HG03457 (cell line): ENCODE data around the gene CLASRP.
A peak's percentile ranks its signal among the peaks of the same experiment; 100 is the strongest.

ENCODE experiments used
- ATAC-seq: cut with Tn5 transposase; IDR thresholded peaks from one replicate; pipeline ENCODE4 v1.9.1; 2021; ENCODE audit warnings: moderate number of reproducible peaks; ENCODE audit not compliant: unreplicated experiment

The CLASRP gene

DNA sequence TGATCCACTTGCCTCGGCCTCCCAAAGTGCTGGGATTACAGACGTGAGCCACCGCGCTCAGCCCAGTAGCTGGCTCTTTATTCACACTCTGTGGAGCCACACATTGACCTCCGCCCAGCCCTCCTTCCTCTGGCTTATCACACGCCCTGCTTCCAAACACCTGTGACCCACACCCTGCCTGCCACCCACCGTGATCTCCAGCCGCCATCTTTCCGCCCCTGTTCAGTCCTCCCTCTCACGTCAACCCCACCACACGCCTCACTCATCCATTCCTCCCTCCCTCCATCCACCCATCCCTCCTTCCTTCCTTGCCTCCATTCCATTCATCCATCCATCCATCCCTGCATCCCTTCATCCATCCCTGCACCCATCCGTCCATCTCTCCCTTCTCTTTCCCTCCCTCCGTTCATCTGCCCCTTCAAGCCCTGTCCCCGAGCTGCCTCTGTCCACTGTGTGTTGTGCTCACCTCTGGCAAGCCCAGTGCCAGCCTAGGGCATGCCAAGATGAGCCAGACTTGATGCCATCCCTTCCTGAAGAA, 19.8 kb downstream of the CLASRP start:
- ATAC-seq: no peak

DNA sequence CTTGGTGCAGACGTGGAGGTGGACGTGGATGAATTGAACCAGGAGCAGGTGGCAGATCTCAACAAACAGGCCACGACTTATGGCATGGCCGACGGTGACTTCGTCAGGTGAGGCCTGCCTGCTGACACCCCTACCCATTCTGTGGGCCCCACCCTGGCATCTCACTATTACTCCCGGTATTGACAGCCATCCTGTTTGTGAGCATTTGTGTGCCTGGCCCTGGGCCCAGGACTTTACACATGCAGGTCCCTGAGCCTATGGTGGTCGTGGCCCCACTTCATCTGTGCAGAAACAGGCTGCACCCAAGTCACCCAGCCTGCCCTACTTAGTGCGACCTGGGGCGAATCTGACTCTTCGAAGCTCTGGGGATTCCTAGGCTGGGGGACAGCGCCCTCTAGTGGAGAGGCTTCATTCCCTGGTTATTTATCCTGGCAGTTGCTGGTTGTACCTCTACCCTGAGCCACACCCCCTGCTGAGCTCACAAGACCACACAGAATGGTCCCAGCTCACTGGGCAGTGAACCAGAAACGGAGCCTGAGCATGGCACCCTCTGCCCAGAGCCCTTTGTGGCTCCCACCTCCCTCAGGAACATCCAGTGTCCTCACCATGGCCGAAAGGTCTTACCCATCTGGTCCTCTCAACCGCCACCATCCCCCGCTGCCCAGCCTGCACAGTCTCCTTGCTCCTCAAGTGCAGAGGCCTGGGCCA, 20.6 kb downstream of the CLASRP start:
- no peak for ATAC-seq

DNA sequence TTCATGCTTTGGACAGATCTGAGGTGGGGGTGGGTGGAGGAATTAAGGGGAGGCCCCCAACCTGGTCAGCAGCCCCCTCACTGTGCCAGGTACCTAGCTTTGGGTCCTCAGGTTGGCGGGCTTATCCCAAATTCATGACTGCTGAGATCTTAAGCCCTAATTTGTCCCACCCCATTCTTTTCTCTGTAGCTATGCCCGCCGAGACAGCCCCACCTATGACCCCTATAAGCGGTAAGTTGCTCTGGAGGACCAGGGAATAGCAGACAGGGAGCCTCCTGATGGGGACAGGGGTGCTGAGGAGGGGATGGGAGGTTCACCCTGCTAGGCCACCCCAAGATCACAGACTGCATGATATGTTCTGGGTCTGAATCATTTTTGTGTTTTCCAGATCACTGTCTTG, 23.1 kb downstream of the CLASRP start:
- ATAC-seq: no peak

DNA sequence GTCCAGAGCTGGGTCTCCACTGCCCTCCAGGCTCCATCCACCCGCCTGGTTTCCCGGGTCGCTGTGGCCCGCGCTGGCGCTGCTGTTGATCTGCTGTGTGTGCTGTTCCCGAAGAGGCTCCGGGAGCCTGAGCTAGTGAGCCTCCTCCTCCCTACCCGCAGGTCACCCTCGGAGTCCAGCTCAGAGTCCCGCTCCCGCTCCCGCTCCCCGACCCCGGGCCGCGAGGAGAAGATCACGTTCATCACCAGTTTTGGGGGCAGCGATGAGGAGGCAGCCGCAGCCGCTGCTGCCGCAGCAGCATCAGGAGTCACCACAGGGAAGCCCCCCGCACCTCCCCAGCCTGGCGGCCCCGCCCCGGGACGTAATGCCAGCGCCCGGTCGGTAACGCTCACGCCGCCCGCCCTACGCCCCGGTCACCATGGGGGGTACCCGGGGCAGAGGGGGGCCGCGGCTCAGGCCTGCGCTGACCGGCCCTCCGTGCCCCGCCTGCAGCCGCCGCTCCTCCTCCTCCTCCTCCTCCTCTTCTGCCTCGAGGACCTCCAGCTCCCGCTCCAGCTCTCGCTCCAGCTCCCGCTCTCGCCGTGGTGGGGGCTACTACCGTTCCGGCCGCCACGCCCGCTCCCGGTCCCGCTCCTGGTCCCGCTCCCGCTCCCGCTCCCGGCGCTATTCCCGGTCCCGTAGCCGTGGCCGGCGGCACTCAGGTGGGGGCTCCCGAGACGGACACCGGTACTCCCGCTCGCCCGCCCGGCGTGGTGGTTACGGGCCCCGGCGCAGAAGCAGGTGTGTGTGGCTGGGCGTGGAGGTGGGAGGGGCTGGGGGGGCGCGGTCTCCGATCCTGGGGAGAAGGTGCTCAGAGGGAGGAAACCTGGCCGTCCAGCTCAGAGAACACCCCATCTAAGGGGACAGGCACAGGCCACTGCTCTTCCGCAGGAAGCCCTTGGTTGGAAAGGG, 25.3 kb downstream of the CLASRP start:
- no peak for ATAC-seq

DNA sequence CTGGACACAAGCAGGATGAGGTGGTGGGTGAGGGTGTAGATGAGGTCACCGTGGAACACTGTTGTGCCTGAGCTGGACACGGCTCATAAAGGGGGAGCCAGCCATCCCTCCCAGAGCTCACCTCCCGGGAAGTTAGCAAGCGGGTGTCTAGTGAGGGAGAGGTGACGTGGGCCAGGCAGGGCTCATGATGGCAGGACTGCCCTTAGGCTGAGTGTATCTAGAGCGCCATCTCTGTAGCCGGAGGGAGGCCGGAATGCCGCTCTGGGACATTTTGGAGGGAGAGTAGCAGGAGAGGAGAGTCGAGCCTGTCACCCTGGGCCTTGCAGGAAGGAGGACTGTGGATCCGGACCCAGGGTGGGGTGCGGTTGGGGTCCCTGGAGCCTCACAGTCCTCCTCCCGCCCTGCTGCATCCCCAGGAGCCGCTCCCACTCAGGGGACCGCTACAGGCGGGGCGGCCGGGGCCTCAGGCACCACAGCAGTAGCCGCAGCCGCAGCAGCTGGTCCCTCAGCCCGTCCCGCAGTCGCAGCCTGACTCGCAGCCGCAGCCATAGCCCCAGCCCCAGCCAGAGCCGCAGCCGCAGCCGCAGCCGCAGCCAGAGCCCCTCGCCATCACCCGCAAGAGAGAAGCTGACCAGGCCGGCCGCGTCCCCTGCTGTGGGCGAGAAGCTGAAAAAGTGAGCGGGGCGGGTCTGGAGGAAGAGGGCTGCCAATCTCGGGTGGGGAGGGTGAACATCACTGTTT, 28.2 kb downstream of the CLASRP start:
- no peak for ATAC-seq

DNA sequence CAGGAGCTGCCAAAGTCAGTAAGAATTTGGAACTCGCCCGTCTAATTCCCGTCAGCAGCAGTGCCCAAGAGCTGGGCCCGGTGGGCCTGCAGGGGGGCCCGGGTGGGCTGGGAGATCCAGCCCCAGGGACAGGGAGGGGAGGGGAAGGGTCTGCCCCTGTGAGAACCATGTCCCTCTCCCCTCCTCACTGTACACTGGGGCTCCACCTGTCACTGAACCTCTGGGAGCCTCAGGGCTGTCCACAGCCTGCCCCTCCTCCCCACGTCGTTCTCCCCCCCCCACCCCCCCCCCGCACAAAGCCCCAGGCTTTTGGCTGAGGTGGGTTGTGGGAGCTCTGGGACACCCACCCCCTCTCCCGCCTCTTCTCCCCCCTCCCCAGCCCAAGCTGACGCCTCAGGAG, 29.2 kb downstream of the CLASRP start:
- no peak for ATAC-seq

DNA sequence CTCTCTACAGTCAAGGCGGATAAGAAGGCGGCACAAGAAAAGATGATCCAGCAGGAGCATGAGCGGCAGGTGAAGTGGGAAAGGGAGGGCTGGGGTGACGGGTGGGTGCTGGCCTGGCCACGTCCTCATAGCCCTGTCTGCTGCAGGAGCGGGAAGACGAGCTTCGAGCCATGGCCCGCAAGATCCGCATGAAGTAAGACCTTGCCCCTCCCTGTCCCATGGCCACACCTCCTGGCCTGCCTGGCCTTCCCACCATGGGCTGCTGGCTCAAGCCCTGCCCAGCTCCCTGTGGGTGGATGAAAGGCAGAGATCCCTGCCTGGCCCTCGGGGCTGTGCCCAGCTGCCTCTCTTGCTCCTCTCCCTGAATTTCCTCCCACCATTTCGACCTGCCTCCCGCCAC, 30.2 kb downstream of the CLASRP start:
- no peak for ATAC-seq

DNA sequence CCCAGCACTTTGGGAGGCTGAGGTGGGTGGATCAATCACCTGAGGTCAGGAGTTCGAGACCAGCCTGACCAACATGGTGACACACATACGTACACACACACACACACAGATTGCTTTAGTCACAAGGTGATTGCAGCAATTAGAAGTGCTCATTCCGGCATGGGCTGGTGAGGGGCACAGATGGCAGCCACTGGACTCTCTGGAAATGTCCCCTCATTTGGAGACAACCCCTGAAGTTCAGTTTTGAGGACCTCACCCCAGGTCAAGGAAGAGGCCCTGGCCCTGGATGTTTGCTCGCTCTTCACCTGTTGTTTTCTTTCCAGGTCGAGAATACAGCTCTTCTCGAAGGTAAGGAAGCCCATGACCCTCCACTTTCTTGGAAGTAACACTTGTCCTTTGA, 31.4 kb downstream of the CLASRP start:
- ATAC-seq: no peak

DNA sequence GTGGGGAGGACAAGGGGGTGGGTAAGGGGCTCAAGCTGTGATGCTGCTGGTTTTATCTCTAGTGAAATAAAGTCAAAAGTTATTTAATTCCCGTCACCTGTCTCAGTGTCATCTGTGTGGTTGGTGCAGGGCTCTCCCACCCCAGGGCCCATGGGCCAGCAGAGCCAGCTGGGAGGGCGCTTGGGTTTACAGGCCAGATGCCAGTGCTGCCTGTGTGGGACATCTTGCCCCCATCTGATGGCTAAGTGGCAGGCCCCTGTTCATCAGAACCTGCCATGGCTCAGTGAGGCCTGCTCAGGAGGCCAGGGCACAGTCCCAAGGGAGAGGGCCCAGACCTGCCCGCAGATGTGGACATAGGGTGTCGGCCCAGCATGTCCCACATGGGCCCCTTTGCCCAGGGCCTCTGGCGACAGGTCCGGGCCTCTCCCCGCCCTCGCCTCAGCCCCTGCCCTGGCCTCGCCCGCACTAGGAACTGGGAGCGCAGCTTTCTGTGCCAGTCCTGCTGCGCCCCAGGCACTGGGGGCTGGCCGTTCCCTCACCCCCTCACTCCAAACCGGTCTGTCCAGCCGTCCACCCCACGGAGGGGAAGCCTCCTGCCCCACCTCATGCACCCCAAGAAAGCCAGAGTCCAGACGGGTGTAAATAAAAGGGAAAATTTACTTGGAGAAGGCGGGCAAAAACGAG, 32.2 kb downstream of the CLASRP start:
- ATAC-seq: no peak

DNA sequence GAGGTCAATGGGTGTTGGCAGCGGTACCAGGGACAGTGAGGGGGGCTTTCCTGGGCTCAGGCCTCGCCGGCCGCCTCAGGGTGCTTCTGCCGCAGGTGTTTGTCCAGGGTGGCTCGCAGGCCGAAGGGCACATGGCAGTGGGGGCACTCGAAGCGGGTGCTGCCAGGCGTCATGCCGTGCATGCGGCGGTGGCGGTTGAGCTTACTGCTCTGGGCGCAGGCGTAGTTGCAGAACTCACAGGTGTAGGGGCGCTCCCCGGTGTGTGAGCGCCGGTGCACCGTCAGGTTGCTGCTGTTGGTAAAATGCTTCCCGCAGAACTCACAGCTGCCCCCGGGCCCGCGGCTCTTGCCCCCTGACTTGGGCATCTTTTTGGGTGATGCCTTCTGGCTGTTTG, 32.7 kb downstream of the CLASRP start:
- no peak for ATAC-seq

DNA sequence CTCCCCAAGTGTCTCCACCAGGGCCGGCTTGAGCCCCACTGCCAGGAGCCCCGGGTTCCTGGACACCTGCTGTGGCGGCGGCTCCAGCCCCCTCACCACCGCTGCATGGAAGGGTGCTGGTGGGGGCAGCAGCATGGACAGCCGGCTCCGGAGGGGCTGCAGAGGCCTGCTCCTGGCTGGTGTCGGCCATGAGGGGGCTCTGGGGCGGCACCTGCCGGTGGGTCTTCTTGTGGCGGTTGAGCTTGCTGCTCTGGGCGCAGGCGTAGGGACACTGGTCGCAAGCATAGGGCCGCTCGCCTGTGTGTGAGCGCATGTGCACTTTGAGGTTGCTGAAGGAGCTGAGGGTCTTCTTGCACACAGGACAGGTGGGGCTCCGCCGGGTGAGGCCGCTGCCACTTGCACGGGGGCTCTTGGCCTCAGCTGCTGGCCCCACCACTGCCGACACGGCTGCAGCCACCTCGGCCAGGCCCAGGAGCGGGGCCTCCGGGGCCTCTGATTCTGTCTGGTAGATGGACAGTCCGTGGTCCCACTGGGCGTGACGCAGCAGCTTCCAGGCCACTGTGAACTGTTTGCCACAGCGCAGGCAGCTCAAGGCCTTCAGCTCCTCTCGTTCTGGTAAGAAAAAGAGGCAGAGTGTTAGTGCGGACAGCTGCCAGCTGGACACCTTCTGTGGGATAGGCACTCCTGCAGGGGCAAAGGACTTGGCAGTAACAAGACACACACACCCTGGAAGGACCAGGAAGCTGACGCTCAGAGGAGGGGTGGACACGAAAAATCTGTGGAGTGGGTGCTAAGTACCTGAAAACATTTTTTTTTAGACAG, 33.3 kb downstream of the CLASRP start:
- ATAC-seq: no peak

DNA sequence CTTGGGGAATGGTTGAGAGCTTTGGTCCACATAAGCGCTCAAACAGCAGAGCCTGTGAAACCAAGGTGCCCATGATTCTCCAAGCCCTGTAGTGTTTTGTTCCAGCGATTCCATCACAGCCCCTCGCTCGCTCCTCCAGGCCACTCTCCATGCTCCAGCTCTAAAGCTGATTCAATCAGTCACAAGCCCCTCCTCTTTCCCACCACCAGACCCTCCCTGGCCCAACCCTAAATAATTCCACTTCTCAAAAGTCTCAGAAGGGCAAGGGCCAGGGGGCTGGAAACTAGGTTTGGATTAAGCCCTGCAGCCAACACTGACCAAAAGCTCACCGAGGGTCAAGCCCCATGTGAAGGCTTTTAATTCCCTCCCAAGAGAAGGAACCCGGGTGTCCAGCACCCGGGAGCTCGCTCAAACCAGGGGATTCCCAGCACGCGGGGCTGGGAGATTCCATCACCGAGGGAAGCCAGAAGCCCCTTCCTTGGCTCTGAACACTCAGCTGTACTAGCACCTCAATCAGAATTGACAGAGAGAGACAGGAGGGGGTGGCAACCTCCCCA, 36.0 kb downstream of the CLASRP start:
- ATAC-seq: no peak

DNA sequence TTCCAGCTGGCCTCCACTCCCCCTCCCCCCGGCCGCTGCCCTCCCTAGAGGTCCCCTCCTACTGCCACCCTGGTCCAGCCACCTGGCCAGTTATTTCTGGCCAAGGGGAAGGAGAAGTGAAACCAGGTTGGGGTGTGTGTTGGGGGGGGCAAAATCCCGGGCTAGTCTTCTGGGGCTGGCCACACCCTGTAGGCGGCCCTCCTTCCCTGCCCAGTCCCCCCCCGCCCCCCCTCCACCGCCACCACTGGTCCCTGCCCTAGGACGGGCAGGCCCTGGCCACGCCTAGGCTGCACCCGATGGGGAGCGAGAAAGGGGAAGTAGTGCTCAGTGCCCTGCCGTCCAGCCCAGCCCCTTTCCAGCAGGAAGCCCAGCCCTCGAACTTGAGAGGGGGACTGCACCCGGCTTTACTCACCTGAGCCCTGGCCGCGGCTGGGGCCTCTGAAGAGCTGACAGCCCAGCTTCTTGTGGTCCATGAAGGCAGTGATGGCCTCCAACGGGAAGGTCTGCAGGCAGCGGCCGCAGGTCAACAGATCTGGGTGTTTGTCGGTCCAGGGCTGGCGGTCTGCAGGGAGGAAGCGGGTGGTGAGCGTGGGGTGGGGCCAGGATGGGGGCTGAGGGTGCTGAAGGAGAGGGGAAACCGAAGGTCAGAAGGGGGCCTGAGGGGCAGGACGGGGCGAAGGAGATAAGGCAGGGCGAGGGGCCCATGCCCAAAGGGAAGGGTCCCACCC, 36.6 kb downstream of the CLASRP start:
- peak; percentile 39 for ATAC-seq

DNA sequence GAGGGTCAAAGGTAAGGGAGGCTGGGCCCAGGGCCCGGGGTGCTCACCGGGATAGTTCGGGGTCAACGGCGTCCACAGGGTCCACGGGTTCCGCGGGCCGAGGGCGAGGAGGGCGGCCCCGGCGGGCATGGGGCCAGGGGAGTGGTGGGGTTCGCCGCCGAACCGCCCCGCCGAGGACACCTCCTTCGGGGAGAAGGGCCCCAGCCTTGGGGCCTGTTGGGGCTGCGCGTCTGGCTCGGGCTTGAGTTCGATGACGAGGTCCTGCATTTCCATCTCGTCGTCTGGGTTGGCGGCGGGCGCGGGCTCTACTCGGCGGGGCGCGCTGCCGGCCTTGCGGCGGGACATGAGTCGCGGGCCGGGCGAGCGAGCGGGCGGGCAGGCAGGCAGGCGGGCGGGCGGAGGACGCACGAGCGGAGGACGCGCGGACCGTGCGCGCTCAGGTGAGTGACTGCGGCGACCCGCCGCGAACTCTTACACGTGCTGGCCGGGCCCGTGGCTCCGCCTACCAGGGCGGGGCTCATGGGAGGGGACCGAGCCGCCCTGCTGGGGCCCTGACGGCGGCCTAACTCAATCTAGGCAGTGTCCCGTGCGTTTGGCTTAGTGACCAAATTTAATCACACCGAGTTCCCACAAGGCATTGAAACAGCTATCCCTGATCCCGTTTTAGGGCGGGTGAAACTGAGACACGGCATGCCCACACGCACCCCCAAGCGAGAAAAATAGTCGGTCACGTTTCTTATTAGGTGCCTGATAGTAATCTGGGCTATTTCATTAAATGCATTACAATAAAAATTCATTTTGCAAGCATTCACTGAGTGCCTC, 37.4 kb downstream of the CLASRP start, which contains the start of gene ZNF296:
Gene ZNF296 (minus strand): TSS at position 450 of the 822 bp plus-strand sequence. CDS start 105 bp downstream, at position 345.
- ATAC-seq: no peak

DNA sequence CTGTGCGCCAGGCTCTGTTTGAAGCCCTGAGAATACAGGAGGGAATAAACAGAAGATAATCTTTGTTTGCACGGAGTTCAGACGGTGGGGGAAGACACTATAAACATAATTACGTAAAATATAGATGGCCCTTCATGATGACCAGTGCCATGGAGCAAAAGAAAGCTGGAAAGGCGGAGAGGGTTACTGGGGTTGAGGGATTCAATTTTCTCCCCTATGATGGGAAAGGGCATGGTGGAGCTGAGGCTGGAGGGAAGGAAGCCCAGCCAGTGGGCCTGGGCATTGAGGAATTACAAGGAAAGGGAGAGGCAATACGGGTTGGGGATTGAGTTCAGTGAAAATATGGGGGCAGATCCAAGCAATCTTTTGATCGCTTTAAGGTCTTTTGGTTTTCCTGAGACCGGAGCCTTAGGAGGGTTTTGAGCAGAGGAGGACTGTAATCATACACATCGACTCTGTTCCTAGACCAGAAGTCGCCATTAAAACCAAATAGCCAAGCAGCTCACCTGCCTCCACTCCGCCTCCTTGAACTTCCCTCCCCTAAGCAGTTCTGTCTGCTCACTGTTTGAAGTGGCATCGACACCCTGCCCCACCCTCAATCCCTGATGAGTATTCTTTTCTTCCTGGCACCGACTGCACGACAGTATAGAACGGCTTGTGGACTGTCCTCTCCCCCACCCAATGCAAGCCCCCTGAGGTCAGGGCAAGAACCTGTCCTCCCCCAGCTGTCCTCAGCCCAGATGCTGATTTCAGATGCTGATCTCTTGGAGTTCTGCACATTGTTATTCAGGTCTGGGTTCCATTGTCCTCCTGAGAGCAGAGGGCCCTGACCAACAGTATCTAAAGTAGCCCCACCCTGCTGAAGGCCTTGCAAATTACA, 38.2 kb downstream of the CLASRP start:
- ATAC-seq: no peak

DNA sequence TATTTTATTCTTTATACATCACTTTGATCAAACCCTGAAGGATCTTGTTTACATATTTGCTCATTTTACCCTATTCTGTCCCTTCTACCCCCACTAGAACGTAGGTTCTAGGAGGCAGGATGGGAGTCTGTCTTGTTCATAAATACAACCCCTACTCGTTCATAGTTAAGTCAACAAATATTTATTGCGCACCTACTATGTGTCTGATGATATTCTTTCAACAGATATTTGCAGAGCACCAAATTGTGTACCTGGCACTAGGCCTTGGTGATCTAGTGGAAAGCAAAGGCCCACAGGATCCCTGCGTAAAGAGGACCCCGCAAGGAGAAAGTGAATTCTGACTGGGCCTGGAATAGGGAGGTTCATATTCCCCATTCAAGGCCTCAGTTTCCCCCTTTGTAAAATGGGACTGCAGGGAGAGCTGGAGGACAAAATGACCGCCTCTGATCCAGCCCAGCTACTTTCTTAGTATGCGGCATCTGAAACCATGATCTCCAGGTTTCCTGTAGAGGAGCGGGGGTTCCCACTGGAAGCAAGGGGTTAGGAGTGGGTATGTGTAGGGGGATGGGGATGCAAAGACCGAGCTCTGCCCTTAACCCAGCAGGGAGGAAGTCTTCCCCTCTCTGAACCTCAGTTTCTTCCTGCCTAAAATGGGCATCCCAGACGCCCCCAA, 39.7 kb downstream of the CLASRP start:
- no peak for ATAC-seq
